Measurements from ENCODE around the gene CEP57L1.

- TF ChIP-seq POLR2A (IDR thresholded peaks at IDR 0.05) (no peak), CTCF (IDR thresholded peaks at IDR 0.05) (no peak)
Measured at GRCh38 chr6:109183109-109183650, 87.9 kb downstream of the CEP57L1 start.
